Measurements from ENCODE around the gene TTC39B.
"Not testable (repeated sequence)": the region's sequence is repeated elsewhere in the genome, so short reads cannot be mapped to it uniquely, and the experiment has no call there.

Gene TTC39B

GRCh38 chr9:15306757-15307522 is at the start of gene TTC39B:
Gene TTC39B (minus strand): TSS chr9:15307216. CDS start chr9:15307125, 91 bp downstream.
- DNase-seq: no peak

GRCh38 chr9:15355669-15356068 is 48.7 kb upstream of the TTC39B start:
- no peak for DNase-seq

- no peak for DNase-seq
Observed at GRCh38 chr9:15354713-15355112, 47.7 kb upstream of the TTC39B start.

GRCh38 chr9:15353892-15354291 is 46.9 kb upstream of the TTC39B start:
- DNase-seq: no peak

- no peak for DNase-seq
Observed at GRCh38 chr9:15352306-15352705, 45.3 kb upstream of the TTC39B start.

- DNase-seq: no peak
Observed at GRCh38 chr9:15349892-15350761, 43.1 kb upstream of the TTC39B start.

- no peak for DNase-seq
Observed at GRCh38 chr9:15346837-15347236, 39.8 kb upstream of the TTC39B start.

- DNase-seq: no peak
Observed at GRCh38 chr9:15344191-15344590, 37.2 kb upstream of the TTC39B start.

- no peak for DNase-seq
Observed at GRCh38 chr9:15333376-15333881, 26.4 kb upstream of the TTC39B start.

GRCh38 chr9:15332939-15333338 is 25.9 kb upstream of the TTC39B start:
- no peak for DNase-seq

- no peak for DNase-seq
Observed at GRCh38 chr9:15329539-15330109, 22.6 kb upstream of the TTC39B start.

GRCh38 chr9:15328946-15329345 is 21.9 kb upstream of the TTC39B start:
- DNase-seq: no peak

GRCh38 chr9:15322695-15323094 is 15.7 kb upstream of the TTC39B start:
- DNase-seq: not testable (repeated sequence)

- DNase-seq: not testable (repeated sequence)
Observed at GRCh38 chr9:15319661-15320060, 12.6 kb upstream of the TTC39B start.

- no peak for DNase-seq
Observed at GRCh38 chr9:15317836-15318235, 10.8 kb upstream of the TTC39B start.

- DNase-seq: no peak
Observed at GRCh38 chr9:15311607-15312006, 4.6 kb upstream of the TTC39B start.

- DNase-seq: no peak
Observed at GRCh38 chr9:15310107-15310850, 3.3 kb upstream of the TTC39B start.

- no peak for DNase-seq
Observed at GRCh38 chr9:15308511-15308910, 1.5 kb upstream of the TTC39B start.

- peak in 1 of 2 experiments; percentile 9 for DNase-seq
Observed at GRCh38 chr9:15307523-15307841, 466 bp upstream of the TTC39B start.

GRCh38 chr9:15306068-15306756 is 804 bp downstream of the TTC39B start:
- DNase-seq: no peak

GRCh38 chr9:15305470-15305869 is 1.5 kb downstream of the TTC39B start:
- no peak for DNase-seq

- no peak for DNase-seq
Observed at GRCh38 chr9:15304632-15305031, 2.4 kb downstream of the TTC39B start.
